GM12801 (cell line): Measurements from ENCODE around the gene NGDN.

Experiments used
- CTCF ChIP-seq: IDR thresholded peaks from one replicate; pipeline ENCODE4 v1.5.1; 2011; ENCODE audit warnings: control low read depth; ENCODE audit not compliant: insufficient read length; ENCODE audit errors: extremely low read depth

Gene NGDN

GRCh38 chr14:23485326-23485725 is 15.8 kb downstream of the NGDN start:
- no peak for TF ChIP-seq CTCF

GRCh38 chr14:23486036-23486435 is 16.5 kb downstream of the NGDN start:
- no peak for TF ChIP-seq CTCF

GRCh38 chr14:23487216-23487615 is 17.7 kb downstream of the NGDN start:
- TF ChIP-seq CTCF: no peak

- no peak for TF ChIP-seq CTCF
Observed at GRCh38 chr14:23492618-23493272, 23.2 kb downstream of the NGDN start.

- no peak for TF ChIP-seq CTCF
Observed at GRCh38 chr14:23494223-23494622, 24.7 kb downstream of the NGDN start.

GRCh38 chr14:23512156-23512555 is 42.7 kb downstream of the NGDN start:
- TF ChIP-seq CTCF: no peak

GRCh38 chr14:23513005-23513817 is 43.7 kb downstream of the NGDN start:
- no peak for TF ChIP-seq CTCF
